Measurements from ENCODE around the gene CFAP70.
"Not testable (repeated sequence)": the region's sequence is repeated elsewhere in the genome, so short reads cannot be mapped to it uniquely, and the experiment has no call there.

Gene CFAP70

DNA sequence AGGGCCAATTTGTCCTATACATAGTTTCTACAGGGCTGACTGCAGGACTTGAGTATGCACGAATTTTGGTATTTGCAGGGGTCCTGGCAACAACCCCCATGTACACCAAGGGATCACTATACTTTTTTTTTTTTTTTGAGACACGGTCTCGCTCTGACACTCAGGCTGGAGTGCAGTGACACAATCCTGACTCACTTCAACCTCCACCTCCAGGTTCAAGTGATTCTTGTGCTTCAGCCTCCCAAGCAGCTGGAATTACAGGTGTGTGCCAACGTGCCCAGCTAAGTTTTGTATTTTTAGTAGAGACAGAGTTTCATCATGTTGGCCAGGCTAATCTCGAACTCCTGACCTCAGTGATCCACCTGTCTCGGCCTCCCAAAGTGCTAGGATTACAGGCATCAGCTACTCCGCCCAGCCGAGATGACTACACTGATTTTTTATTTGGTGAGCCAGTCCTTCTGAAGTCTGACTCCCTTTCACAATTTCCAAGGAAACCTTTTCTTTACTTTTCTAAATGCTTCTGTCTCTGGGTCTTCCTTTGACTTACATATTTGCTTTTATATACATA lies 19.8 kb downstream of the CFAP70 start:
- no peak for FAIRE-seq

DNA sequence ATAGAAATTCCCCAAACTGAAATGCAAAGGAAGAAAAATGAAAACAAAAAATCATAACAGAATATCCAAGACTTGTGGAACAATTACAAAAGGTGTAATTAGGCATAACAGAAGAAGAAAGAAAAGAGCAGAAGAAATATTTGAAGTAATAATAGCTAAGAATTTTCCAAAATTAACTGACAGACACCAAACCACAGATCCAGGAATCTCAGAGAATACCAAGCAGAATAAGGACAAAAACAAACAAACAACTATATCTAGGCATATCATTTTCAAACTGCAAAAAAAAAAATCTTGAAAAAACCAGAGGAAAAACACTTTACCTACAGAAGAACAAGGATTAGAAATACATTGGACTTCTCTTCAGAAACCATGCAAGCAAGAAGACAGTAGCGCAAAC lies 25.5 kb downstream of the CFAP70 start:
- no peak for FAIRE-seq

DNA sequence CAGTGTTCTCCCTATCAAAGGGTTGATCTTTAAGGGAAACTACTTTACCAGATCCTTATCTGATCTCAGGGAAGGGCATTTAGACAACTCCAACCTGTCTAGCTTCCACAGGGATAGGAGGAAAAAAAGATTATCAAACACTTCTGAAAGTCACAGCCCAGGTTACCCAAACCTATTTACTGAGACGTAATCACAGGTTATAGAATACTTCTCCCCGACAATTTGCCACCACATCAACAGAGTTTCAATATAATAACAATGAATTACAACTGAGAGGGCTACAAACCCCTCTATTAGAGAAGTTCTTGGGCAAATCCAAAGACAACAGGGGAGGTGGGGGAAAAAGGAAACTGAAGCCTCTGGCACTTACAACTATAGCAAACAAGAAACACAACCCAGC lies 26.3 kb downstream of the CFAP70 start:
- no peak for FAIRE-seq

DNA sequence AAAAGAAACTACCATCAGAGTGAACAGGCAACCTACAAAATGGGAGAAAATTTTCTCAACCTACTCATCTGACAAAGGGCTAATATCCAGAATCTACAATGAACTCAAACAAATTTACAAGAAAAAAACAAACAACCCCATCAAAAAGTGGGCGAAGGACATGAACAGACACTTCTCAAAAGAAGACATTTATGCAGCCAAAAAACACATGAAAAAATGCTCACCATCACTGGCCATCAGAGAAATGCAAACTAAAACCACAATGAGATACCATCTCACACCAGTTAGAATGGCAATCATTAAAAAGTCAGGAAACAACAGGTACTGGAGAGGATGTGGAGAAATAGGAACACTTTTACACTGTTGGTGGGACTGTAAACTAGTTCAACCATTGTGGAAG lies 30.1 kb downstream of the CFAP70 start:
- FAIRE-seq, result not testable (repeated sequence)

DNA sequence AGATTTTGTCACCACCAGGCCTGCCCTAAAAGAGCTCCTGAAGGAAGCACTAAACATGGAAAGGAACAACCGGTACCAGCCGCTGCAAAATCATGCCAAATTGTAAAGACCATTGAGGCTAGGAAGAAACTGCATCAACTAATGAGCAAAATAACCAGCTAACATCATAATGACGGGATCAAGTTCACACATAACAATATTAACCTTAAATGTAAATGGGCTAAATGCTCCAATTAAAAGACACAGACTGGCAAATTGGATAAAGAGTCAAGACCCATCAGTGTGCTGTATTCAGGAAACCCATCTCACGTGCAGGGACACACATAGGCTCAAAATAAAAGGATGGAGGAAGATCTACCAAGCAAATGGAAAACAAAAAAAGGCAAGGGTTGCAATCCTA lies 33.4 kb downstream of the CFAP70 start:
- FAIRE-seq, result not testable (repeated sequence)

DNA sequence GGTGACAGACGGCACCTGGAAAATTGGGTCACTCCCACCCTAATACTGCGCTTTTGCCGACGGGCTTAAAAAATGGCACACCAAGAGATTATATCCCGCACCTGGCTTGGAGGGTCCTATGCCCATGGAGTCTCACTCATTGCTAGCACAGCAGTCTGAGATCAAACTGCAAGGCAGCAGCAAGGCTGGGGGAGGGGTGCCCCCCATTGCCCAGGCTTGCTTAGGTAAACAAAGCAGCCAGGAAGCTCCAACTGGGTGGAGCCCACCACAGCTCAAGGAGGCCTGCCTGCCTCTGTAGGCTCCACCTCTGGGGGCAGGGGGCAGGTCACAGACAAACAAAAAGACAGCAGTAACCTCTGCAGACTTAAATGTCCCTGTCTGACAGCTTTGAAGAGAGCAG lies 35.1 kb downstream of the CFAP70 start:
- not testable (repeated sequence) for FAIRE-seq

DNA sequence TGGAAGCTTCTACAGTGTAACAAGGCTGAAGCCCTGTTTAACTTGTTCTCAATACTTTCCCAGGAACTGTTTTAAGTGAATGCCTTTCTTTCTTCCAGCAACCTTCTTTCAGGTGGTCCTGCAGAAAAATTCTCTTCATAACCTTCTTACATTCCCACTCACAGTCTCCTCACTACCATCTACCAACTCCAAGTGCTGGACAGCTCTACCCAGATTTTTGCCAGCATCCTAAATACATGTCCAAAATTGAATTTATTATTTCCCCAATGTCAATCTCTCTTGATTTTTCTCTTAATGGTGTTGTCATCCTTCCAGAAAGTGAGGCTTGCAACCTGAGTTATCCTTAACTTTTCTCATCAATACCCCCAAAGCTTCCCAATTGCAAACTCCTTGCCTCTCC lies 48.2 kb downstream of the CFAP70 start:
- FAIRE-seq, result no peak

DNA sequence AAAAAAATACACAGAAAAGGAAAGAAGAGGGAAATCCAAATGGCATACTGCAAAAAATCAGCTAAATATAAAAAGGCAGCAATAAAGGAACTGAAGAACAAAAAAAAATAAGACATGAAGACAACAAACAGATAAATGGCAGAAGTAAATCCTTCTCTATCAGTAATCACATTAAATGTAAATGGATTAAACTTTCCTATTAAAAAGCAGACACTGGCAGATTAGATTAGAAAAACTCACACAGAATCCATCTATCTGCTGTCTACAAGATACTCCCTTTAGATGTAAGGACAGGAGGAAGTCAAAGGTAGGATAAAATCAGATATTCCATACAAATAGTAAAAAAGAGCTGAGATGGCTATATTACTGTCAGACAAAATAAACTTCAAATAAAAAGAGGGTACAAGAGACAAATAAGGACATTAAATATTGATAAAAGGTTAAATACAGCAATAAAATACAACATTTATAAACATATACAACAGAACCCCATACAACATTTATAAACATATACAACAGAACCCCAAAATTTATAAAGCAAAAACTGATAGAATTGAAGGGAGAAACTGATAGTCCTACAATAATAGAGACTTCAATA lies 51.4 kb downstream of the CFAP70 start:
- FAIRE-seq, result no peak

DNA sequence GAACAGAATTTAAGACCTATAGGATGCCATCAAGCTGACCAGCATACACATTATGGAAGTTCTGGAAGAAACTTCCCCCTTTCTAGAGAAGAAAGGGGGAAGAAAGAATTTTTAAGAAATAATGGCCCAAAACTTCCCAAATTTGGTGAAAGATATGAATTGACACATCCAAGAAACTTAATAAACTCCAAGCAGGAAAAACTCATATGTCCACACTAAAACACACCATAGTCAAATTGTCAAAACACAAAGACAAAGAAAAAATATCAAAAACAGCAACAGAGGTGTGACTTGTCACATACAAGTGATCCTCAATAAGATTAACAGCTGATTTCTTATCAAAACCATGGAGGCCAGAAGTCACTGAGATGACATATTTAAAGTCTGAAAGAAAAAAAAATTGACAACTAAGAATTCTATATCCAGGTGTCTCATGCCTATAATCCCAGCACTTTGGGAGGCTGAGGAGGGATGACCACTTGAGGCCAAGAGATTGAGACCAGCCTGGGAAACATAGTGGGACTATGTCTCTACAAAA lies 52.4 kb downstream of the CFAP70 start:
- no peak for FAIRE-seq

DNA sequence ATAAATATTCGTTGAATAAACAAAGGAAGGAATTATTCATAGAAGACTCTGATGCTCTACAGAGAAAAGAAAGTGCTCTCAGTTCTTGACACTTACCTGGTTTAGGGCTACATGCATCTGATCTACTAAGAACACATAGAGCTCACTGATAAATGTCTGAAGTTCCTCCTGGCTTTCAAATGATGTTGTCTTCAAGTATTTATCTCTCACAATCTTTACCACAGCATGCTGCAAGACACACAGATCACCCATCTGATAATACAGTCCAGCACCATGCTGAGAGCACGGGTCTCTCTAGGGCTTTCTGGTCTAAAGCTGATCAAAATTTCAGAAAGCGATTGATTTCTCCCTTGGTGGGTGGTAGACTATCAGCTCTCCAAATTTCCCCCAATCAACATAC lies 61.7 kb downstream of the CFAP70 start:
- FAIRE-seq, result no peak

DNA sequence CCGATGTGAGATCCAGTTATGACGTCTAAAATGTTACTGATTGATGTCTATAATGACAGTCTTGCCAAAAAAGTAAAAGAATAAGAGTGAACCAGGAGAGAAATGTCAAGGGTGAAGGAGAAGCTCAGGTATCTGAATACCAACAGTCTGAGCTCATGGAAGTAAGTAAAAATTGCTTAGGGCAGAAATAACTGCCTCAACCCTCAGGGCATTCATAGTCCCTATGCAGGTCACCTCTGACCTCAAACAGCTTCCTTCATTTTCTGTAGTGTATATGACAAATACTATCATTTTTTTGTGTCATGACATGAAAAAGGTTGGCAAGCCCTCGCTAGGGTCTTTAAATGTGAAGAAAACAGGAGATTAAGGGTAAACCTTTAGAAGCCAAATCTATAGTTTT lies 65.2 kb downstream of the CFAP70 start:
- no peak for FAIRE-seq

DNA sequence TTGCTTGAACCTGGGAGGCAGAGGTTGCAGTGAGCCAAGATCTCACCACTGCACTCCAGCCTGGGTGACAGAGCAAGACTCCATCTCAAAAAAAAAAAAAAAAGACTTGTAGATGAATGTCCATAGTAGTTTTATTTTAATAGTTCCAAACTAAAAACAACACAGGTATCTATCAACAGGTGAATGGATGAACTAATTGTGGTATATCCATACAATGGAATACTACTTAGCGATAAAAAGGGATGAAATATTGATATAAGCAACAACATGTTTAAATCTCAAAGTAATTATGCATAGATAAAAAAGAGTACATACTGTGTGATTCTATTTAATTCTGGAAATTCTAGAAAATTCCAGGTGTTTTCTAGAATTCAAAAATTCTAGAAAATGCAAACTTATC lies 68.7 kb downstream of the CFAP70 start:
- FAIRE-seq, result no peak

DNA sequence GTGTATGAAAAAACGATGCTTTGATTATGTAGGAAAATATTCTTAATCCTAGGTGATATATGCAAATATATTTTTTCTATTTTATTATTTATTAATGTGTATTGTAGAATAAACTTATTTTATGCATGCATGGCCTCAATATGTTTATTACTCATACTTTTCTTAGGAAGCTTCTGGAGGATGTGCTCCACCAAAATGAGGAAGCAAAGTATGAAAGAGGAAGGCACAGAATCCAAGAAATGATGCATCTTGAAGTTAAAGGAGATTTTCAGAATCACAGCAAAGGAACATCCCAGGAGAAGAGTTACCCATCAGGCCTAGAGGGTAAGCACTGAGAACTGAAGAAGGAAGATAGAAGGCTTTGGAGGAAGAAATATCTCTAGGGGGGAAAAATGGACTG lies 71.2 kb downstream of the CFAP70 start:
- no peak for FAIRE-seq

DNA sequence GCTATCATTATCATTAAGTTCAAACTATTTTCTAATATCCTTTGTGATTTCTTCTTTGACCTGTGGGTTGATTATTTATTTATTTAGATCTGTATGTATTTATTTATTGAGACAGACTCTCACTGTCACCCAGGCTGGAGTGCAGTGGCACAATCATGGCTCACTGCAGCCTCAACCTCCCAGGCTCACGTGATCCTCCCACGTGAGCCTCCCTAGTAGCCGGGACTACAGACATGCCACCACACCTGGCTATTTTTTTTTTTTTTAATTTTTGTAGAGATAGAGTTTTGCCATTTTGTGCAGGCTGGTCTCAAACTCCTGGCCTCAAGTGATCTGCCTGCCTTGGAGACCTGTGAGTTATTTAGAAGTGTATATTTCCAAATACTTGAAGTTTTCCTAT lies 77.6 kb downstream of the CFAP70 start:
- FAIRE-seq, result no peak

DNA sequence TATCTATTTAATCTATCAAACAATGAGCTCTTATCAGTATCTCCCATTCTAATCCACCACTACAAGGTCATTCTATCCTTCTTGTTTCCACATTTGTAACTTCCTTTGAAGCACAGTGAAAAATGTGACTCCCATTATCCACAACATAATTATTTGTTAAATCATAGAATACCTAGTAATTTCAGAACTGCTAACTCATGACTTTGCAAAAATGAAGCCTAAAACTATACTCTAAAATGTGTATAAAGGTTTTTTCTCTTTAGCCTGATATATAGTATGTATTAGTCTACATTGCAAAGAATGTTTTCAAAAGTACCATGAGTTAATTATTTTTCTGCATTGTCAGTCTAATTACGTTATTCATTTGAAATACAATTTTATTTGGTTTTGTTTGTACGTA lies 94.2 kb downstream of the CFAP70 start:
- no peak for FAIRE-seq

DNA sequence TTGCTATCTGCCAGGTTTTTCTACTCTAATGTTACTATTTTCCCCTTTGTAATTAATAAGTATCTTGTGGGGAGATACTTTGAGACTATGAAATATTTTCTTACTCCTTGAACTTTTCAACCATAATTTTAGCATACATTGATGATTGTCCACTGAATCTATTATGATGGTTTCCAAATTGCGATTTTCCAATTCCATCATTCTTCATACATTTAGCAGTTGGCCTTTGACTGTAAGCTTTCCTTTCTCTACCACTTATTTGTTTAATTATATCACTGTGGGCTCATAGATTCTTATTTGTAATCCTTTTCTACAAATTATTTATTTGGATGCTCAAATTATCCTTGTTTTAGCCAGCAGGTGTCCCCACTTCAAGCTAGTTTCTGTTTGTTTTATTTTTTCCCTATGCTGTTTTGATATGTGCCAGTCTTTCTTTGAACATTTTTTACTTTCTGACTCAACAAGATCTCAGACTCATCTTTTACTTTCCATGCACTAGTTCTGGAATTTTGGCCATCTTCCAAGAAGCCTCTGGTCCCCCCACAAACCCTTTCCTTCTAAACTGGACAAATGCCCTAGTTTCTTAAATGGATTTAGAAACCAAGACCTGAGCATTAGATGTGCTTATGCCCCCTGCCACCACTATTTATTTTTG lies 94.8 kb downstream of the CFAP70 start:
- FAIRE-seq, result peak; percentile 94

DNA sequence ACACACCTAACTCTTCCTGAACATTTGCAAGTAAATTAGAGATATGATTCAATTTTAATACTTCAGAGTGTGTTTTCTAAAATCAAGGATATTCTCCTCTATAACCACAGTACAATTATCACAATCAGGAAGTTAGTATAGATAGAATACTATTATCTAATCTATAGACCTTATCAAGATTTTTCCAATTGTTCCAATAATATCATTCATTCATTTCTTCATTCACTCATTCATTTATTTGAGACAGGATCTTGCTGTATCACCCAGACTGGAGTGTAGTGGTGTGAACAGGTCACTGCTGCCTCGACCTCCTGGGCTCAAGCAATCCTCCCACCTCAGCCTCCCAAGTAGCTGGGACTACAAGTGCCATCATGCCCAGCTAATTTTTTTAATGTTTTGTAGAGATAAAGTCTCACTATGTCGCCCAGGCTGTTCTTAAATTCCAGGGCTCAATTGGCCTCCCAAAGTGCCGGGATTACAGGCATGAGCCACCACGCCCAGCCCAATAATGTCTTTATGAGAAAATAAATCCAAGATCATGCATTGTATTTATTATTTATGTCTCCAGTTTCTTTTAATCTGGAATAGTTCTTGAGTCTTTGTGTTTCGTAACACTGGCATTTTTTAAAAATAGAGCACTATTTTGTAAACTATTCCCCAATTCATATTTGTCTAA lies 95.6 kb downstream of the CFAP70 start:
- no peak for FAIRE-seq

- no peak for FAIRE-seq
Measured at GRCh38 chr10:73262105-73262730, 96.4 kb downstream of the CFAP70 start.

DNA sequence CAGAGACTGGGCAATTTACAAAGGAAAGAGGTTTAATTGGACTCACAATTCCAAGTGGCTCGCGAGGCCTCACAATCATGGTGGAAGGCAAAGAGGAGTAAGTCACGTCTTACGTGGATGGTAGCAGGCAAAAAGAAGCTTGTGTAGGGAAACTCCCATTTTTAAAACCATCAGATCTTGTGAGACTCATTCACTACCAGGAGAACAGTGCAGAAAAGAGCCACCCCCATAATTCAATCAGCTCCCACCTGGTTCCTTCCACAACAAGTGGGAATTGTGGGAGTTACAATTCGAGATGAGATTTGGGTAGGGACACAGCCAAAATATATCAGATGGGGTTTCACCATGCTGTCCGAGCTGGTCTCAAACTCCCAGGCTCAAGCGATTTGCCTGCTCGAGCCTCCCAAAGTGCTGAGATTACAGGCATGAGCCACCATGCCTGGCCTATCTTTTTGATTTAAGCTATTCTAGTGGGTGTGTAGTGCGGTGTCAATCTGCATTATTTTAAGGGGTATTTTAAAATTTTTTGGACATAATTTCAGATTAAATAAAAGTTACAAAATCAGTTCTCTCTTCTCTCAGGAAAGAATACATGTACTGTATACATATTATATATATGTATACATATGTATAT lies 97.2 kb downstream of the CFAP70 start:
- no peak for FAIRE-seq

DNA sequence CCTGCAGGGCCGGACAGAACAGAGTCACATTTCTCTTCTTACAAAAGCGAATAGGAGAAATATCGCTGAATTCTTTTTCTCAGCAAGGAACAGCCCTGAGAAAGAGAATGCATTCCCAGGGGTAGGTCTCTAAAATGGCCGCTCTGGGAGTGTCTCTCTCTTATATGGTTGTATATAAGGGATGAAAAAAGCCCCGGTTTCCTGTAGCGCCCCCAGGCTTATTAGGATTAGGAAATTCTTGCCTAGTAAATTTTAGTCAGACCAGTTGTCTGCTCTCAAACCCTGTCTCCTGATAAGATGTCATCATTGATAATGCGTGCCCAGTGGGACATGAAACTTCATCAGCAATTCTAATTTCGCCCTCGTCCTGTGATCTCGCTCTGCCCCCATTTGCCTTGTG lies 100.1 kb downstream of the CFAP70 start:
- FAIRE-seq, result not testable (repeated sequence)

DNA sequence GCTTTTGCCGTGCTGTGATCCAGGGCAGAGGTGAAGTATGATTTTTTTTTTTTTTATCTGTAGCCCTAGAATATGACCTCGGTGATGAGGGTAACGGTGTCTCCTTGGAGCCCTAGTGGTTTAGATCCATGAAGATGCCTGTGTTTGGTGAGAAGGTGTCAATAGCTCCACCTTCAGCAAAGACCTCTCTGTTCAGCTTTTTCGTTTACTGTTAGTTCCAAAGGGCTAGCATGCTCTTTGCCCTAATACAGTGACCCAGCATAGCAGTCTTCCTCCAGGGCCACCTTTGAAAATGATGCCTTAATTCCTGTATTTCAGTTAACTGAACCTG lies 105.5 kb downstream of the CFAP70 start:
- no peak for FAIRE-seq

DNA sequence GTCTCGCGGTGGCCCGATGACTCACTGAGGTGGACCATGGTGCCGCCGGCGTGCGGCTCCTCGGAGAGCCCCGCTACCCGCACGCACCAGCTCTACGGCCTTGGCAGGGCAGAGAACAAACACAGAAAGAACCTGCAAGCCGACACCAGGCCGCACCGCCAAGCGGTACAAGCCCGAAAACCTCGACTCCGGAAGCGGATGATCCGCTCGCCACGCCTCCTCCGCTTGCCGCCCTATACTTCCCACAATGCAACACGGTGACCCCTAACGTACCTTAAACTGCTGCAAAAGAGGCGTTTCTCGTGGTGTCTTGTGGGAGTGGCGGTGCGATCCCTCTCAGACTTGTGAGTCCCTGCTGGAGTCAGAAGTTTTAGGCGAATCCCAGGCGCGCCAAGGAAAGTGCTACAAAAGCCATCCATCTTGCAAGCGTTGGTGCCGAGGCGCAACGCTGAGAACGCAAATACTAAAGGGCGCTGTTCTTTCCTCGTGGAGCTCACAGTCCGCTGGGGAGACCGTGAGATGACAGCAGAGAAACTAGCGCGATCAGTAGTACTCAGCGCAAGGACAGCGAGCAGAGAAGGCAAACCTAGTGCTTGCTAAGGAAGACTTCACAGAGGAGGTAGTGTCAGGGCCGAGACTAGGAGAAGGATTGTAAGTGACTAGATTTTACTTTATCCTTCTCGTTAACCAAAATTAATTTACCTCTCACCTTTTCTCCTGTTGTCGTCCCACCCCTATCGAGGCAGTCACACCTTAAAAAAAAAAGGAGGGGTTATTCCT lies 106.0 kb downstream of the CFAP70 start, which contains the start of gene MRPS16:
MRPS16 (minus strand) TSS at position 200 of the 780 bp plus-strand sequence; CDS start at position 38, 162 bp downstream.
- peak; percentile 97 for FAIRE-seq
